SKM-1 (cell line): Measurements from ENCODE around the gene DCDC1.

Experiments
- DNase-seq: peaks from one replicate; lab custom pipeline; 2025; ENCODE audit not compliant: unreplicated experiment; lab: John Stamatoyannopoulos, UW

DCDC1 gene

GRCh38 chr11:30861531-30861930, 508.0 kb downstream of the DCDC1 start:
- DNase-seq: no peak

GRCh38 chr11:30861064-30861463, 508.5 kb downstream of the DCDC1 start:
- DNase-seq: no peak

GRCh38 chr11:30860146-30860545, 509.4 kb downstream of the DCDC1 start:
- no peak for DNase-seq

- DNase-seq: no peak
Measured at GRCh38 chr11:30859669-30860068, 509.9 kb downstream of the DCDC1 start.

GRCh38 chr11:30855383-30856006, 514.0 kb downstream of the DCDC1 start:
- peak; percentile 22 for DNase-seq

- DNase-seq: no peak
Measured at GRCh38 chr11:30853439-30853838, 516.1 kb downstream of the DCDC1 start.

- DNase-seq: no peak
Measured at GRCh38 chr11:30852645-30853044, 516.9 kb downstream of the DCDC1 start.

GRCh38 chr11:30852091-30852490, 517.4 kb downstream of the DCDC1 start:
- DNase-seq: no peak

GRCh38 chr11:30837252-30837651, 532.3 kb downstream of the DCDC1 start:
- no peak for DNase-seq

GRCh38 chr11:30832831-30833230, 536.7 kb downstream of the DCDC1 start:
- no peak for DNase-seq

GRCh38 chr11:30830681-30831080, 538.9 kb downstream of the DCDC1 start:
- DNase-seq: no peak

- DNase-seq: no peak
Measured at GRCh38 chr11:30826911-30827310, 542.6 kb downstream of the DCDC1 start.

GRCh38 chr11:30825723-30826122, 543.8 kb downstream of the DCDC1 start:
- no peak for DNase-seq

GRCh38 chr11:30823119-30823518, 546.4 kb downstream of the DCDC1 start:
- DNase-seq: no peak

GRCh38 chr11:30821438-30821965, 548.0 kb downstream of the DCDC1 start:
- DNase-seq: no peak

GRCh38 chr11:30818721-30819120, 550.8 kb downstream of the DCDC1 start:
- no peak for DNase-seq

GRCh38 chr11:30816959-30817880, 552.3 kb downstream of the DCDC1 start:
- no peak for DNase-seq

GRCh38 chr11:30815619-30816018, 553.9 kb downstream of the DCDC1 start:
- DNase-seq: no peak

- DNase-seq: no peak
Measured at GRCh38 chr11:30814737-30815136, 554.8 kb downstream of the DCDC1 start.
